Measurements from ENCODE around the gene LINC01488.

LINC01488 gene

GRCh38 chr11:69494851-69495250 is 13.4 kb downstream of the LINC01488 start:
- DNase-seq: no peak

- DNase-seq: no peak
These were observed 14.2 kb downstream of the LINC01488 start for GRCh38 chr11:69495441-69496201.

GRCh38 chr11:69496202-69496557 is 14.7 kb downstream of the LINC01488 start:
- DNase-seq: no peak

- no peak for DNase-seq
These were observed 15.3 kb downstream of the LINC01488 start for GRCh38 chr11:69496631-69497220.

GRCh38 chr11:69497221-69497787 is 15.8 kb downstream of the LINC01488 start:
- DNase-seq: no peak

- DNase-seq: no peak
These were observed 17.2 kb downstream of the LINC01488 start for GRCh38 chr11:69498614-69499175.

GRCh38 chr11:69499186-69499917 is 17.9 kb downstream of the LINC01488 start:
- no peak for DNase-seq

GRCh38 chr11:69499918-69500284 is 18.4 kb downstream of the LINC01488 start:
- DNase-seq: no peak

GRCh38 chr11:69500285-69501120 is 19.0 kb downstream of the LINC01488 start:
- no peak for DNase-seq

GRCh38 chr11:69501121-69501489 is 19.6 kb downstream of the LINC01488 start:
- no peak for DNase-seq

- no peak for DNase-seq
These were observed 20.7 kb downstream of the LINC01488 start for GRCh38 chr11:69501891-69502860.

- no peak for DNase-seq
These were observed 22.7 kb downstream of the LINC01488 start for GRCh38 chr11:69504127-69504526.

- no peak for DNase-seq
These were observed 23.3 kb downstream of the LINC01488 start for GRCh38 chr11:69504576-69505335.

- DNase-seq: no peak
These were observed 27.5 kb downstream of the LINC01488 start for GRCh38 chr11:69508974-69509373.

- DNase-seq: no peak
These were observed 27.9 kb downstream of the LINC01488 start for GRCh38 chr11:69509381-69509780.

- DNase-seq: no peak
These were observed 28.5 kb downstream of the LINC01488 start for GRCh38 chr11:69509846-69510390.

- DNase-seq: no peak
These were observed 29.3 kb downstream of the LINC01488 start for GRCh38 chr11:69510471-69511357.

GRCh38 chr11:69511358-69512055 is 30.0 kb downstream of the LINC01488 start:
- no peak for DNase-seq

Data from activated CD4-positive, alpha-beta T cell treated with anti-CD3 and anti-CD28 coated beads, Interleukin-10, Interleukin-2, amounts not matched to agents 100 ng/mL and 50 ng/mL, durations not matched to agents 16 hours and 8 hours (primary cell).